HepG2 (cell line): ENCODE measurements around the gene SRC. TPM values are rescaled to one million over a fixed set of nuclear protein-coding genes. Genes with fewer than 3 reads are reported as not detected.

Source experiments
- ATAC-seq: fragments of 200-7000 bp; cut with Tn5 transposase; 3 replicates; pipeline ENCODE4 v1.9.1; 2020; ENCODE audit warnings: mild to moderate bottlenecking, moderate library complexity
- BruUV-seq: library from RNA; stranded (reverse); fragments of 400-500 nt; replicated peaks from 2 replicates; lab custom pipeline; 2021; lab: Mats Ljungman, UMichigan
- CTCF ChIA-PET: fragments of 300-600 bp; formaldehyde crosslinking; extraction: SDS; loops from one replicate; lab custom pipeline; 2021; ENCODE audit warnings: low total read pairs, inconsistent platforms, low intra/inter-chr PET ratio; lab: Yijun Ruan, JAX
- POLR2A ChIA-PET: fragments of 350-600 bp; sonication (Branson Sonifier 250); formaldehyde crosslinking; loops from one replicate; lab custom pipeline; 2020; ENCODE audit warnings: antibody characterized with exemption, inconsistent platforms; lab: Yijun Ruan, JAX
- DNase-seq: peaks from one replicate; pipeline ENCODE4 v3.0.0-alpha.2; 2015; ENCODE audit warnings: low spot score
- FAIRE-seq: peaks from 3 replicates; lab custom pipeline; 2011; peaks lifted over from hg19 to GRCh38; lab: Jason Lieb, UNC
- H2AFZ ChIP-seq: one replicate; pipeline ENCODE4 v1.6.1; 2011; ENCODE audit warnings: low read length, inconsistent platforms
- H3K27ac ChIP-seq: fragments of 300-600 bp; 3 replicates; pipeline ENCODE4 v1.8.0; 2011; ENCODE audit warnings: mixed run types, mild to moderate bottlenecking, mixed read lengths, low read length, inconsistent platforms; ENCODE audit not compliant: insufficient read depth; ENCODE audit errors: extremely low read length
- H3K27me3 ChIP-seq, 2 experiments: fragments of 200-600 bp in 1 of 2; 2 replicates in 1 of 2; 3 replicates in 1 of 2; pipeline versions ENCODE4 v1.6.0 to v1.8.0; 2011; ENCODE audit warnings: low read length in 2 of 2, mild to moderate bottlenecking in 2 of 2, moderate library complexity in 2 of 2, inconsistent platforms in 1 of 2; ENCODE audit not compliant: insufficient read depth in 2 of 2, control insufficient read depth in 1 of 2
- H3K36me3 ChIP-seq, 2 experiments: fragments of 200-600 bp in 1 of 2; replicated peaks in 1 of 2; 2 replicates in 1 of 2; 3 replicates in 1 of 2; pipeline versions ENCODE4 v1.5.1 to v1.8.0; 2011; ENCODE audit warnings: low read length in 2 of 2, inconsistent platforms in 1 of 2; ENCODE audit not compliant: insufficient read depth in 2 of 2, control insufficient read depth in 1 of 2
- H3K4me1 ChIP-seq: 2 replicates; pipeline ENCODE4 v1.5.1; 2012; ENCODE audit warnings: low read length, inconsistent platforms; ENCODE audit not compliant: insufficient read depth
- H3K4me2 ChIP-seq: 2 replicates; pipeline ENCODE4 v1.6.0; 2011; ENCODE audit warnings: low read depth, low read length, inconsistent platforms
- H3K4me3 ChIP-seq, 3 experiments: fragments of 200-600 bp in 1 of 3; sonication (generic), shearing (Covaris generic) in 1 of 3; replicated peaks in 1 of 3; 2 replicates each; pipeline ENCODE4 v1.5.1; 2011 to 2016; ENCODE audit warnings: low read length in 3 of 3, inconsistent platforms in 2 of 3, low read depth in 2 of 3, mild to moderate bottlenecking in 2 of 3, control low read depth in 1 of 3, mixed read lengths in 1 of 3; ENCODE audit not compliant: insufficient read depth in 1 of 3
- H3K79me2 ChIP-seq: one replicate; pipeline ENCODE4 v1.6.1; 2011; ENCODE audit warnings: low read length, inconsistent platforms; ENCODE audit not compliant: insufficient read depth
- H3K9ac ChIP-seq: 2 replicates; pipeline ENCODE4 v1.6.0; 2011; ENCODE audit warnings: mild to moderate bottlenecking, low read depth, low read length, inconsistent platforms; ENCODE audit not compliant: insufficient read depth
- H3K9me3 ChIP-seq: 2 replicates; pipeline ENCODE4 v1.5.1; 2012; ENCODE audit warnings: mild to moderate bottlenecking, low read length
- H4K20me1 ChIP-seq: 2 replicates; pipeline ENCODE4 v1.6.0; 2011; ENCODE audit warnings: inconsistent platforms, mild to moderate bottlenecking, low read length, moderate library complexity; ENCODE audit not compliant: insufficient read depth
- ATF7 ChIP-seq, 2 experiments: fragments of 450-650 bp in 1 of 2; sonication (generic) in 1 of 2; formaldehyde crosslinking in 1 of 2; IDR thresholded peaks; 2 replicates each; pipeline versions ENCODE4 v1.4.0 to v1.6.1; 2016 to 2020; ENCODE audit warnings: antibody characterized with exemption in 1 of 2, mild to moderate bottlenecking in 1 of 2, missing genetic modification reagents in 1 of 2
- CREB1 ChIP-seq, 2 experiments: fragments of 450-650 bp in 1 of 2; IDR thresholded peaks; 2 replicates each; pipeline ENCODE4 v1.6.1; 2016 to 2017; ENCODE audit warnings: control low read depth in 1 of 2, mild to moderate bottlenecking in 1 of 2, missing compliant biosample characterization in 1 of 2, missing genetic modification characterization in 1 of 2
- FOXP4 ChIP-seq: sonication (generic); formaldehyde crosslinking; IDR thresholded peaks from 2 replicates; pipeline ENCODE4 v1.4.0; 2020; ENCODE audit warnings: missing genetic modification reagents
- GFI1 ChIP-seq: sonication (generic); formaldehyde crosslinking; IDR thresholded peaks from 2 replicates; pipeline ENCODE4 v1.5.0; 2020; ENCODE audit warnings: missing genetic modification reagents, mild to moderate bottlenecking, borderline replicate concordance
- GLMP ChIP-seq: sonication (generic); formaldehyde crosslinking; IDR thresholded peaks from 2 replicates; pipeline ENCODE4 v1.9.0; 2021; ENCODE audit warnings: missing genetic modification reagents, mild to moderate bottlenecking, borderline replicate concordance
- HNF4G ChIP-seq, 2 experiments: sonication (generic) in 1 of 2; formaldehyde crosslinking in 1 of 2; IDR thresholded peaks; 2 replicates each; pipeline versions ENCODE4 v1.4.0 to v1.6.1; 2011 to 2020; ENCODE audit warnings: borderline replicate concordance in 2 of 2, low read depth in 2 of 2, mild to moderate bottlenecking in 2 of 2, low read length in 1 of 2, missing genetic modification reagents in 1 of 2, moderate library complexity in 1 of 2
- KLF9 ChIP-seq: IDR thresholded peaks from 2 replicates; pipeline ENCODE4 v1.6.1; 2016; ENCODE audit warnings: low read depth
- POLR2AphosphoS5 ChIP-seq: IDR thresholded peaks from 2 replicates; pipeline ENCODE4 v1.6.1; 2012; ENCODE audit warnings: low read depth, low read length
- SOX6 ChIP-seq, 2 experiments: fragments of 450-650 bp in 1 of 2; sonication (generic) in 1 of 2; formaldehyde crosslinking in 1 of 2; IDR thresholded peaks; 2 replicates each; pipeline versions ENCODE4 v1.4.0 to v1.6.1; 2017 to 2020; ENCODE audit warnings: antibody characterized with exemption in 1 of 2, mild to moderate bottlenecking in 1 of 2, missing genetic modification reagents in 1 of 2
- ZFP36L1 ChIP-seq: sonication (generic); formaldehyde crosslinking; IDR thresholded peaks from 2 replicates; pipeline ENCODE4 v1.8.0; 2022; ENCODE audit warnings: mild to moderate bottlenecking, missing genetic modification reagents, moderate library complexity
- ZNF383 ChIP-seq: sonication (generic); formaldehyde crosslinking; IDR thresholded peaks from 2 replicates; pipeline ENCODE4 v1.4.0; 2020; ENCODE audit warnings: missing genetic modification reagents, mild to moderate bottlenecking, borderline replicate concordance
- ZNF780A ChIP-seq: sonication (generic); formaldehyde crosslinking; IDR thresholded peaks from 2 replicates; pipeline ENCODE4 v1.8.0; 2022; ENCODE audit warnings: mild to moderate bottlenecking, missing genetic modification reagents, moderate library complexity
- WGBS: methylation state at CpG from one replicate; pipeline ENCODE4 v1.1.6; 2017; ENCODE audit warnings: low lambda C conversion rate; 5-methylcytosine and 5-hydroxymethylcytosine counted together
- in situ Hi-C: cut with HindIII; loops from 2 replicates; pipeline ENCODE4 v1.10.0; 2017; ENCODE audit warnings: low pct_unique_long_range_greater_than_20kb; ENCODE audit not compliant: extremely low pct_ligation_motif_present
- intact Hi-C: fragments of 100-400 bp; cut with micrococcal nuclease; formaldehyde crosslinking; loops from one replicate; pipeline ENCODE4 v1.10.0; 2022; ENCODE audit not compliant: unreplicated experiment
- polyA plus RNA-seq, 8 experiments: library from polyadenylated mRNA; depleted of rRNA in 3 of 8; stranded (reverse) in 7 of 8; unstranded in 1 of 8; fragments of >200 nt; fragmentation: Illumina TruSeq in 4 of 8; extraction: Trizol in 4 of 8; gene quantifications; 2 replicates each; pipeline versions ENCODE4 v1.2.1 to v1.2.3, GENCODE V29; 2011 to 2016; ENCODE audit warnings: low read depth in 4 of 8, missing spikeins in 1 of 8, mixed read lengths in 1 of 8; ENCODE audit not compliant: insufficient read depth in 1 of 8
- total RNA-seq, 5 experiments: library from RNA; depleted of rRNA; stranded (reverse); fragments of >200 nt; fragmentation: Illumina TruSeq; extraction: Trizol; gene quantifications; 2 replicates each; pipeline ENCODE4 v1.2.3, GENCODE V29; 2016; ENCODE audit warnings: low read depth in 1 of 5
- TF ChIP-seq, protein P1 (sequence below): sonication (generic); formaldehyde crosslinking; IDR thresholded peaks from 2 replicates; pipeline ENCODE4 v1.8.1; 2023; ENCODE audit warnings: mild to moderate bottlenecking, moderate library complexity, missing genetic modification reagents
- TF ChIP-seq, protein P2 (sequence below): sonication (generic); formaldehyde crosslinking; IDR thresholded peaks from 2 replicates; pipeline ENCODE4 v1.4.0; 2020; ENCODE audit warnings: missing genetic modification reagents

SRC gene
- total and polyA plus RNA-seq, 2 of the 13 experiments (the other 11 are each of a cell fraction or from before 2014, with no cell fraction given), result 54.7 to 192 TPM

GRCh38 chr20:37305079-37305478, 40.9 kb upstream of the SRC start:
- Histone ChIP-seq H3K36me3 (peaks cover 28 to 51% of the 10 kb centered on the region in 2 experiments), H2AFZ (no peak overlapping the region), H3K4me2 (no peak overlapping the region), H3K27me3 (no peaks in the 10 kb centered on the region), H3K27ac (no peak overlapping the region), H4K20me1 (no peaks in the 10 kb centered on the region), H3K9ac (no peak overlapping the region), H3K4me3 (no peak overlapping the region), H3K79me2 (peaks cover 2% of the 10 kb centered on the region), H3K4me1 (peaks cover 27% of the 10 kb centered on the region), H3K9me3 (no peaks in the 10 kb centered on the region)
- intact Hi-C loops, result no loop called here
- ChIA-PET CTCF (no interaction called here), POLR2A (interaction anchor here (1.1 kb wide), 1 partner anchor 15 kb away, joined by 3 read pairs; the partner anchor contains the start of gene MANBAL)
- 96% methylated on average over 6 of the region's 6 CpGs for WGBS
- ATAC-seq (no peak), DNase-seq (no peak), FAIRE-seq (no peak)
- in situ Hi-C loops, result no loop called here
- no TSS peak for BruUV-seq
- no peak for TF ChIP-seq ATF7 (IDR thresholded peaks at IDR 0.05)
- no peak for TF ChIP-seq ATF7 (CRISPR knock-in tag; IDR thresholded peaks at IDR 0.05)
- TF ChIP-seq, protein P1, sequence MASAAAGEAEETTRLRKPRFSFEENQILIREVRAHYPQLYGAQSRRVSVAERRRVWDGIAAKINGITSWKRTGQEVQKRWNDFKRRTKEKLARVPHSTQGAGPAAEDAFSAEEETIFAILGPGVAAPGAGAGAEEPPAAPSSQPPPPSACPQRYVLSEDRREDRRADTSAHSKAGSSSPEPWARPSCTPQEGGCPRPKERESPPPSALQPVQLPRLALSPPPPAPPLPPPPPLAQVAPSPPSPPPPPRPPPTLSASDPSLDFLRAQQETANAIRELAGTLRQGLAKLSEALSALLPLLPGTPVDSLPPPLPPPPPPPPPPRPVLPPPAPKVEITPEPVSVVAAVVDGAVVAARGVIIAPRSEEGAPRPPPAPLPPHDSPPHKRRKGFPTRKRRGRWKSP (CRISPR knock-in tag), result no peak
- no peak for TF ChIP-seq GLMP (CRISPR knock-in tag)
- no peak for TF ChIP-seq ZNF383 (CRISPR knock-in tag)
- no peak for TF ChIP-seq POLR2AphosphoS5
- TF ChIP-seq CREB1 (IDR thresholded peaks at IDR 0.05), result no peak
- TF ChIP-seq CREB1 (CRISPR knock-in tag; IDR thresholded peaks at IDR 0.05), result no peak
- TF ChIP-seq, protein P2, sequence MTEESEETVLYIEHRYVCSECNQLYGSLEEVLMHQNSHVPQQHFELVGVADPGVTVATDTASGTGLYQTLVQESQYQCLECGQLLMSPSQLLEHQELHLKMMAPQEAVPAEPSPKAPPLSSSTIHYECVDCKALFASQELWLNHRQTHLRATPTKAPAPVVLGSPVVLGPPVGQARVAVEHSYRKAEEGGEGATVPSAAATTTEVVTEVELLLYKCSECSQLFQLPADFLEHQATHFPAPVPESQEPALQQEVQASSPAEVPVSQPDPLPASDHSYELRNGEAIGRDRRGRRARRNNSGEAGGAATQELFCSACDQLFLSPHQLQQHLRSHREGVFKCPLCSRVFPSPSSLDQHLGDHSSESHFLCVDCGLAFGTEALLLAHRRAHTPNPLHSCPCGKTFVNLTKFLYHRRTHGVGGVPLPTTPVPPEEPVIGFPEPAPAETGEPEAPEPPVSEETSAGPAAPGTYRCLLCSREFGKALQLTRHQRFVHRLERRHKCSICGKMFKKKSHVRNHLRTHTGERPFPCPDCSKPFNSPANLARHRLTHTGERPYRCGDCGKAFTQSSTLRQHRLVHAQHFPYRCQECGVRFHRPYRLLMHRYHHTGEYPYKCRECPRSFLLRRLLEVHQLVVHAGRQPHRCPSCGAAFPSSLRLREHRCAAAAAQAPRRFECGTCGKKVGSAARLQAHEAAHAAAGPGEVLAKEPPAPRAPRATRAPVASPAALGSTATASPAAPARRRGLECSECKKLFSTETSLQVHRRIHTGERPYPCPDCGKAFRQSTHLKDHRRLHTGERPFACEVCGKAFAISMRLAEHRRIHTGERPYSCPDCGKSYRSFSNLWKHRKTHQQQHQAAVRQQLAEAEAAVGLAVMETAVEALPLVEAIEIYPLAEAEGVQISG (CRISPR knock-in tag), result no peak
- no peak for TF ChIP-seq ZNF780A (CRISPR knock-in tag)
- no peak for TF ChIP-seq HNF4G (IDR thresholded peaks at IDR 0.05; ENCODE audit: borderline replicate concordance, low read depth, low read length)
- TF ChIP-seq HNF4G (CRISPR knock-in tag; IDR thresholded peaks at IDR 0.05; ENCODE audit: borderline replicate concordance, low read depth), result no peak
- TF ChIP-seq ZFP36L1 (CRISPR knock-in tag), result no peak
- no peak for TF ChIP-seq SOX6 (IDR thresholded peaks at IDR 0.05)
- no peak for TF ChIP-seq SOX6 (CRISPR knock-in tag; IDR thresholded peaks at IDR 0.05)
- TF ChIP-seq KLF9 (CRISPR knock-in tag), result no peak
- TF ChIP-seq FOXP4, result no peak
- TF ChIP-seq GFI1, result no peak
